G401.6 (cell line): ENCODE data around the gene TSC2.
"Not testable (repeated sequence)": the region's sequence is repeated elsewhere in the genome, so short reads cannot be mapped to it uniquely, and the experiment has no call there.

Experiments used
- FAIRE-seq: peaks from 2 replicates; lab custom pipeline; 2012; peaks lifted over from hg19 to GRCh38; lab: Jason Lieb, UNC

TSC2 gene

GRCh38 chr16:2123706-2124376 is 76.1 kb downstream of the TSC2 start:
- not testable (repeated sequence) for FAIRE-seq

- FAIRE-seq: not testable (repeated sequence)
These were observed 76.5 kb downstream of the TSC2 start for GRCh38 chr16:2124377-2124693.

GRCh38 chr16:2124694-2125444 is 77.1 kb downstream of the TSC2 start:
- FAIRE-seq: peak; percentile 92

GRCh38 chr16:2125609-2126008 is 77.8 kb downstream of the TSC2 start:
- not testable (repeated sequence) for FAIRE-seq

GRCh38 chr16:2126161-2126743 is 78.5 kb downstream of the TSC2 start:
- FAIRE-seq: not testable (repeated sequence)

GRCh38 chr16:2126928-2127556 is 79.3 kb downstream of the TSC2 start:
- FAIRE-seq: not testable (repeated sequence)

- not testable (repeated sequence) for FAIRE-seq
These were observed 80.0 kb downstream of the TSC2 start for GRCh38 chr16:2127630-2128280.

GRCh38 chr16:2129251-2129650 is 81.5 kb downstream of the TSC2 start:
- FAIRE-seq: not testable (repeated sequence)

- FAIRE-seq: not testable (repeated sequence)
These were observed 82.2 kb downstream of the TSC2 start for GRCh38 chr16:2129890-2130447.

GRCh38 chr16:2133797-2134196 is 86.0 kb downstream of the TSC2 start:
- FAIRE-seq: not testable (repeated sequence)

GRCh38 chr16:2135071-2135470 is 87.3 kb downstream of the TSC2 start:
- FAIRE-seq: not testable (repeated sequence)

GRCh38 chr16:2135770-2136490 is 88.1 kb downstream of the TSC2 start, which contains the start of gene PKD1:
Gene PKD1, minus strand, starts transcription at chr16:2135898. Its CDS starts 209 bp downstream, at chr16:2135689.
- peak; percentile 91 for FAIRE-seq
